Ascending aorta (tissue), 2 donors: ENCODE measurements around the gene GREB1L. TPM values are rescaled to one million over a fixed set of nuclear protein-coding genes. Genes with fewer than 3 reads are reported as not detected.
A peak's percentile ranks its signal among the peaks of the same experiment; 100 is the strongest.

Experiments
- DNase-seq, 2 donors: peaks; one replicate each; pipeline ENCODE4 v3.0.0-alpha.2; 2019; ENCODE audit warnings: low spot score in 2 of 2
- H3K27ac ChIP-seq, 2 donors: fragments of 200-600 bp; sonication (generic); one replicate each; pipeline ENCODE4 v1.5.1; 2016 to 2017; ENCODE audit warnings: mild to moderate bottlenecking in 1 of 2
- H3K27me3 ChIP-seq: fragments of 200-600 bp; sonication (generic); one replicate; pipeline ENCODE4 v1.5.1; 2017
- H3K36me3 ChIP-seq, 2 donors: fragments of 200-600 bp; sonication (generic); one replicate each; pipeline ENCODE4 v1.5.1; 2016
- H3K4me1 ChIP-seq, 2 donors: fragments of 200-600 bp; sonication (generic); one replicate each; pipeline ENCODE4 v1.5.1; 2016 to 2017; ENCODE audit warnings: mild to moderate bottlenecking in 1 of 2
- H3K4me3 ChIP-seq, 2 donors: fragments of 200-600 bp; sonication (generic); one replicate each; pipeline ENCODE4 v1.5.1; 2016 to 2017; ENCODE audit warnings: mild to moderate bottlenecking in 1 of 2
- H3K9me3 ChIP-seq, 2 donors: fragments of 200-600 bp; sonication (generic); one replicate each; pipeline ENCODE4 v1.5.1; 2016
- intact Hi-C: fragments of 100-400 bp; cut with DNase I; formaldehyde crosslinking; loops from one replicate; pipeline ENCODE4 v1.15.1; 2023
- total RNA-seq: library from RNA; depleted of rRNA; stranded (reverse); fragments of >200 nt; gene quantifications from one replicate; pipeline ENCODE4 v1.1.0, GENCODE V29; 2016
- TF ChIP-seq, protein P1 (sequence below), 3 experiments: fragments of 200-600 bp in 2 of 3; fragments of 450-650 bp in 1 of 3; sonication (generic) in 2 of 3; IDR thresholded peaks; one replicate each; pipeline ENCODE4 v1.5.1; 2016 to 2019; ENCODE audit warnings: antibody characterized with exemption in 3 of 3, mild to moderate bottlenecking in 1 of 3, moderate library complexity in 1 of 3

GREB1L gene
- total RNA-seq, 1 donor from 2014 or later: 2.2 TPM

DNA sequence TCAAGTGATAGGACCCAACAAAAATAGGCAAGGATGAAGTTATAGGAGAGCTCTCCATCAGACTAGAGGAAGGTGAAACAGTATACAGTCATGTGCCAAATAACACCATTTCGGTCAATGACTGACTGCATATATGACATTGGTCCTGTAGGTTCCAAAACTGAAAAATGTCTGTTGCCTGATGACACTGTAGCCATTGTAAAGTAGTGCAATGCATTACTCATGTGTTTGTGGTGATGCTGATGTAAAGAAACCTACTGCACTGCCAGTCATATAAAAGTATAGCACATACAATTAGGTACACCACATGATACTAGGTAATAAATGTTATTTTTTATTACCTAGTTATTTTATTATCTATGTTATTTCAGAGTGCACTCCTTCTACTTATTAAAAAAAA is 147.9 kb downstream of the GREB1L start:
- Histone ChIP-seq H3K4me1 (no peaks in the 10 kb centered on the region), H3K27ac (no peak overlapping the region), H3K9me3 (no peaks in the 10 kb centered on the region), H3K4me3 (no peak overlapping the region), H3K27me3 (no peaks in the 10 kb centered on the region), H3K36me3 (no peaks in the 10 kb centered on the region)
- intact Hi-C loops: no loop called here
- TF ChIP-seq, protein P1, sequence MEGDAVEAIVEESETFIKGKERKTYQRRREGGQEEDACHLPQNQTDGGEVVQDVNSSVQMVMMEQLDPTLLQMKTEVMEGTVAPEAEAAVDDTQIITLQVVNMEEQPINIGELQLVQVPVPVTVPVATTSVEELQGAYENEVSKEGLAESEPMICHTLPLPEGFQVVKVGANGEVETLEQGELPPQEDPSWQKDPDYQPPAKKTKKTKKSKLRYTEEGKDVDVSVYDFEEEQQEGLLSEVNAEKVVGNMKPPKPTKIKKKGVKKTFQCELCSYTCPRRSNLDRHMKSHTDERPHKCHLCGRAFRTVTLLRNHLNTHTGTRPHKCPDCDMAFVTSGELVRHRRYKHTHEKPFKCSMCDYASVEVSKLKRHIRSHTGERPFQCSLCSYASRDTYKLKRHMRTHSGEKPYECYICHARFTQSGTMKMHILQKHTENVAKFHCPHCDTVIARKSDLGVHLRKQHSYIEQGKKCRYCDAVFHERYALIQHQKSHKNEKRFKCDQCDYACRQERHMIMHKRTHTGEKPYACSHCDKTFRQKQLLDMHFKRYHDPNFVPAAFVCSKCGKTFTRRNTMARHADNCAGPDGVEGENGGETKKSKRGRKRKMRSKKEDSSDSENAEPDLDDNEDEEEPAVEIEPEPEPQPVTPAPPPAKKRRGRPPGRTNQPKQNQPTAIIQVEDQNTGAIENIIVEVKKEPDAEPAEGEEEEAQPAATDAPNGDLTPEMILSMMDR (IDR thresholded peaks at IDR 0.05): no peak
- DNase-seq: no peak

DNA sequence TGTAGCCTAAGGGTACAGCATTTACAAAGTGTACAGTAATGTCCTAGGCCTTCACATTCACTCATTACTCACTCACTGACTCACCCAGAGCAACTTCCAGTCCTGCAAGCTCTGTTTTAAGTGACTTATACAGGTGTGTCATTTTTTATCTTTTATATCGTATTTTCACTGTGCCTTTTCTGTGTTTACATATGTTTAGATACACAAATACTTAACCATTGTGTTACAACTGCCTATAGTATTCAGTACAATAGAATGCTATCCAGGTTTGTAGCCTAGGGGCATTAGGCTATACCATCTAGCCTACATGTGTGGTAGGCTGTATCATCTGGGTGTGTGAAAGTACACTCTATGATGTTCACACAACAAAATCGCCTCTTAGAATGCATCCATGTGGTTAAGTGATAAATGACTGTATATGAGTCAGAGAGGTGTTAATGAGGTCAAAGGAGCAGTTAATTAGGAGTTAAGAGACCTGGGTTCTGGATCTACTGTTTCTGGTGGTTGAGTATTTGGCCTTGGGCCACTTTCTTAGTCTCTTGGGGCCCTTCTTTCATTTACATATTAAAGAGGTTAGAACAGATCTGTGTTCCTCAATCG is 149.1 kb downstream of the GREB1L start:
- intact Hi-C loops: no loop called here
- Histone ChIP-seq H3K4me3 (no peak overlapping the region), H3K4me1 (no peaks in the 10 kb centered on the region), H3K36me3 (no peaks in the 10 kb centered on the region), H3K27ac (no peak overlapping the region), H3K27me3 (no peaks in the 10 kb centered on the region), H3K9me3 (no peaks in the 10 kb centered on the region)
- DNase-seq: no peak
- TF ChIP-seq, protein P1 (IDR thresholded peaks at IDR 0.05): no peak

DNA sequence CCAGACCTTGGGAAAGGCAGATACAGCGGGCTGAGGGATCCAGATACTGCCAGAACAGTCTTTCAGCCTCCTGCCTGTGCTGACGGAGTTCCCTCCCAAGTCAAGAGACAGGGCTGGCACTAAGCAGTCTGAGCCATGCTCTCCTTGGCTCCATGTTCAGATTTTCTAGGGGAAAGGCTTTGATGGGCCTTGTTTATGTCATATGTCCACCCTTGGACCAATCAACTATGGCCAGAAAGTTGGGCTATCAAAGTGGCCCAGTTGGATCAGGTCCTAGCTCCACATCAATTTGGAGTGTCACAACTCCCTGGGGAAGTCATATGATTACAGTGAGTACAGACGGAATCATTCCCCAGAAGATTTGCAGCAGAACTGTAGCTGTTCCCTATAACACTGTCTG is 152.0 kb downstream of the GREB1L start:
- no peaks in the 10 kb centered on the region for H3K36me3 ChIP-seq
- no peak overlapping the region for H3K4me3 ChIP-seq
- H3K27ac ChIP-seq: no peak overlapping the region
- TF ChIP-seq, protein P1 (IDR thresholded peaks at IDR 0.05): no peak
- no peaks in the 10 kb centered on the region for H3K9me3 ChIP-seq
- no peaks in the 10 kb centered on the region for H3K27me3 ChIP-seq
- no peaks in the 10 kb centered on the region for H3K4me1 ChIP-seq
- DNase-seq: peak in 1 of 2 donors; percentile 64
- intact Hi-C loops: no loop called here

DNA sequence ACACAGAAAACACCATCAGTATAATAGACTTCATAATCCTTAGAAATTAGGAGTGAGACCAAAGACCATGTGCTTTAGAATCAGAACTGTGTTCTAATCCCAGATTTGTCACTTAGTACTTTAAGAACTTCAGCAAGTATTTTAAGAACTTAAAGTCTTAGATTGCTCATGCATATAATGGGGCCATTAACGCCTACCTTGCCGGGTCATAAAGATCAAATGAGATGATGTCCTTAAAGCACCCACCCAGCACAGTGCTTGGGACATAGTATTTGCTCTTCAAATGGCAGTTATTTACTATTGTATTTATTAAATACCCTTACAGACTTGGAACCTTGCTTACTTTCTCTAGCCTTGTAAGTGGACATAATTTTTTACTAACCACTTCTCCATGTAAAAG is 156.1 kb downstream of the GREB1L start:
- H3K27ac ChIP-seq: no peak overlapping the region
- H3K36me3 ChIP-seq: no peaks in the 10 kb centered on the region
- intact Hi-C loops: no loop called here
- TF ChIP-seq, protein P1 (IDR thresholded peaks at IDR 0.05): no peak
- DNase-seq: no peak
- no peak overlapping the region for H3K4me3 ChIP-seq
- no peaks in the 10 kb centered on the region for H3K27me3 ChIP-seq
- H3K9me3 ChIP-seq: no peaks in the 10 kb centered on the region
- no peaks in the 10 kb centered on the region for H3K4me1 ChIP-seq

DNA sequence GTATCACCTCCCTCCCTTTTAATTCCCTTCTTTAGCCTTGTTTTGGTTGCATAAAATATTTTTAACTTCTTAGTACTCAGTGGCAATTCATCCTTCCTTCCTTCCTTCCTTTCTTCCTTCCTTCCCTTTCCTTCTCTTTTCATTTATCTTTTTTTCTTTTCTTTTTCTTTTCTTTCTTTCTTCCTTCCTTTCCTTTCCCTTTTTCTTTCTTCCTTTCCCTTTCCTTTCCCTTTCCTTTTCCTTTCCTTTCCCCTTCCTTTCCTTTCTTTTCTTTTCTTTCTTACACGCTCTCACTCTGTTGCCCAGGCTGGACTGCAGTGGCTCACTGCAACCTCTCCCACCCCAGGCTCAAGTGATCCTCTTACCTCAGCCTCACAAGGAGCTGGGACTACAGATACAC is 160.2 kb downstream of the GREB1L start:
- H3K36me3 ChIP-seq: peaks cover 0 to 10% of the 10 kb centered on the region in 2 donors
- intact Hi-C loops: no loop called here

More for the DNA sequence above, 160.2 kb downstream of the GREB1L start:
- TF ChIP-seq, protein P1 (IDR thresholded peaks at IDR 0.05): no peak
- no peak for DNase-seq
- Histone ChIP-seq H3K27me3 (no peaks in the 10 kb centered on the region), H3K27ac (no peak overlapping the region), H3K4me3 (no peak overlapping the region), H3K4me1 (no peaks in the 10 kb centered on the region), H3K9me3 (no peaks in the 10 kb centered on the region)
